Gastrocnemius medialis (tissue), 4 donors: ENCODE data around the gene IPCEF1. TPM values are rescaled to one million over a fixed set of nuclear protein-coding genes. Genes with fewer than 3 reads are reported as not detected.

Experiments
- ATAC-seq, 2 donors: fragments of 150-250 bp; one replicate each; pipeline ENCODE4 v1.9.1; 2016
- DNase-seq, 2 donors: peaks; one replicate each; pipeline ENCODE4 v3.0.0-alpha.2; 2019
- H3K27ac ChIP-seq, 4 donors: fragments of 200-600 bp; sonication (generic); 1 replicate in 1 of 4; 2 replicates in 3 of 4; pipeline ENCODE4 v1.5.1; 2016 to 2018; ENCODE audit warnings: mild to moderate bottlenecking in 2 of 4, moderate library complexity in 1 of 4
- H3K27me3 ChIP-seq, 3 donors: fragments of 200-600 bp; sonication (generic) in 2 of 3; 1 replicate in 1 of 3; 2 replicates in 2 of 3; pipeline versions ENCODE4 v1.5.1 to v1.6.0; 2016 to 2019; ENCODE audit warnings: mild to moderate bottlenecking in 1 of 3, moderate library complexity in 1 of 3
- H3K36me3 ChIP-seq, 2 donors: fragments of 200-600 bp; sonication (generic) in 1 of 2; one replicate each; pipeline ENCODE4 v1.5.1; 2017 to 2018
- H3K4me1 ChIP-seq, 2 donors: fragments of 200-600 bp; sonication (generic) in 1 of 2; one replicate each; pipeline ENCODE4 v1.5.1; 2016 to 2017; ENCODE audit warnings: mild to moderate bottlenecking in 2 of 2
- H3K4me3 ChIP-seq, 4 donors: fragments of 200-600 bp; sonication (generic) in 3 of 4; 1 replicate in 1 of 4; 2 replicates in 3 of 4; pipeline ENCODE4 v1.5.1; 2016 to 2019; ENCODE audit warnings: mild to moderate bottlenecking in 2 of 4
- H3K9me3 ChIP-seq, 3 donors: fragments of 200-600 bp; sonication (generic) in 2 of 3; 1 replicate in 1 of 3; 2 replicates in 2 of 3; pipeline ENCODE4 v1.5.1; 2016 to 2019
- POLR2A ChIP-seq, 2 donors: fragments of 450-650 bp; IDR thresholded peaks; one replicate each; pipeline ENCODE4 v1.6.1; 2017; ENCODE audit warnings: antibody characterized with exemption in 2 of 2, mild to moderate bottlenecking in 2 of 2, moderate library complexity in 2 of 2
- in situ Hi-C, 4 donors: fragments of 200-750 bp; cut with MboI; loops; one replicate each; pipeline versions ENCODE4 v1.15.0 to v1.8.0; 2017; ENCODE audit warnings: low sequenced_read_pairs in 4 of 4
- intact Hi-C: fragments of 100-400 bp; cut with DNase I; formaldehyde crosslinking; loops from one replicate; pipeline ENCODE4 v1.15.1; 2023; ENCODE audit warnings: low total_unique reads
- total RNA-seq, 4 donors: library from RNA; depleted of rRNA; stranded (reverse); fragments of >200 nt; gene quantifications; one replicate each; pipeline versions ENCODE4 v1.1.0 to v1.2.3, GENCODE V29; 2016
- TF ChIP-seq, protein P1 (sequence below), 5 experiments: fragments of 450-650 bp in 3 of 5; fragments of 200-600 bp in 2 of 5; sonication (generic) in 2 of 5; IDR thresholded peaks in 4 of 5; conservative IDR thresholded peaks in 1 of 5; 1 replicate in 4 of 5; 2 replicates in 1 of 5; pipeline ENCODE4 v1.5.1; 2016 to 2019; ENCODE audit warnings: antibody characterized with exemption in 5 of 5, mild to moderate bottlenecking in 3 of 5, moderate library complexity in 3 of 5

Gene IPCEF1
- total RNA-seq, 4 donors from 2014 or later = 0.24 to 0.85 TPM; not detected in 2

DNA sequence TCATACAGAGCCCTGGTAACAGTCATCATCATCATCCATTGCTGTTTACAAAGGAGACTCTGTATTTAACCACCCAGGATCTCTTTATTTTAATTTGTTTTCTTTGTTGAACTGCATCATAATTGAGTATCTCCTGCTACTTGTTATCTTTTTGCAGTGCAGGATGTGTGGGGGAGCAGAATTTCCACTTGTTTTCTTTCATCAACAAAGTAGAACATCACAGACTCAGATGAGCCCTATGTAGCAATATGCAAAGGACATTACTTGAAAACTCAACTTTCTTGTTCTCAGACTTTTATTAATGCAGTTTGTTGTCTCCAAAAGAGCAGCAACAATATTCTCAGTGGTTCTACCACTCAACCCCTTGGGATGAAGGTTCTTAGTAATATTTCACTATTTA lies 38.7 kb upstream of the IPCEF1 start:
- H3K27ac ChIP-seq = no peak overlapping the region
- intact Hi-C loops (no loop called here), in situ Hi-C loops (no loop called here)
- H3K36me3 ChIP-seq = no peaks in the 10 kb centered on the region
- no peak overlapping the region for H3K4me3 ChIP-seq
- DNase-seq (no peak), ATAC-seq (no peak)
- no peaks in the 10 kb centered on the region for H3K9me3 ChIP-seq
- no peaks in the 10 kb centered on the region for H3K27me3 ChIP-seq
- no peaks in the 10 kb centered on the region for H3K4me1 ChIP-seq
- TF ChIP-seq, protein P1, sequence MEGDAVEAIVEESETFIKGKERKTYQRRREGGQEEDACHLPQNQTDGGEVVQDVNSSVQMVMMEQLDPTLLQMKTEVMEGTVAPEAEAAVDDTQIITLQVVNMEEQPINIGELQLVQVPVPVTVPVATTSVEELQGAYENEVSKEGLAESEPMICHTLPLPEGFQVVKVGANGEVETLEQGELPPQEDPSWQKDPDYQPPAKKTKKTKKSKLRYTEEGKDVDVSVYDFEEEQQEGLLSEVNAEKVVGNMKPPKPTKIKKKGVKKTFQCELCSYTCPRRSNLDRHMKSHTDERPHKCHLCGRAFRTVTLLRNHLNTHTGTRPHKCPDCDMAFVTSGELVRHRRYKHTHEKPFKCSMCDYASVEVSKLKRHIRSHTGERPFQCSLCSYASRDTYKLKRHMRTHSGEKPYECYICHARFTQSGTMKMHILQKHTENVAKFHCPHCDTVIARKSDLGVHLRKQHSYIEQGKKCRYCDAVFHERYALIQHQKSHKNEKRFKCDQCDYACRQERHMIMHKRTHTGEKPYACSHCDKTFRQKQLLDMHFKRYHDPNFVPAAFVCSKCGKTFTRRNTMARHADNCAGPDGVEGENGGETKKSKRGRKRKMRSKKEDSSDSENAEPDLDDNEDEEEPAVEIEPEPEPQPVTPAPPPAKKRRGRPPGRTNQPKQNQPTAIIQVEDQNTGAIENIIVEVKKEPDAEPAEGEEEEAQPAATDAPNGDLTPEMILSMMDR (IDR thresholded peaks at IDR 0.05 in 4 of 5, conservative IDR thresholded peaks at IDR 0.05 in 1 of 5) = no peak
- TF ChIP-seq POLR2A (IDR thresholded peaks at IDR 0.05) = no peak

DNA sequence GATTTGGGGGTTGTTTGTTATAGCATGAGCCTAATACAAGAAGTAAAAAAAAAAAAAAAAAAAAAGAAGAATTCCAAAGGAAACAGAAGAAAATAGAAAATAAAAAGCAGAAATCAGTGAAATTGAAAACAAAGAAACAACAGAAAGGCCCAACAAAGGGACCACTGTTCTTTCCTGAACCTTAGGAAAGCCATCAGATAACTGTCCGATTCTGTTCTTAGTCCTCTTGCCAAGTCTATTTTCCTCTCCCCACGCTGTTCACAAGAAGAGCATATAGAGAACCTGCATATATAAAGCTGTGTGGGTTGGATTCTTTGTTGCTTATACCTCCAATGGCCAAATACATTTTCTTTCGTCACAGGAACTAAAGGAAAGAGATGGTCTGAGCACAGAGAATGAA lies 38.0 kb upstream of the IPCEF1 start:
- H3K36me3 ChIP-seq = no peaks in the 10 kb centered on the region
- in situ Hi-C loops (no loop called here), intact Hi-C loops (no loop called here)
- no peak for TF ChIP-seq POLR2A (IDR thresholded peaks at IDR 0.05)
- TF ChIP-seq, protein P1 (IDR thresholded peaks at IDR 0.05 in 4 of 5, conservative IDR thresholded peaks at IDR 0.05 in 1 of 5) = no peak
- no peaks in the 10 kb centered on the region for H3K9me3 ChIP-seq
- no peaks in the 10 kb centered on the region for H3K27me3 ChIP-seq
- no peak for ATAC-seq
- no peaks in the 10 kb centered on the region for H3K4me1 ChIP-seq
- H3K27ac ChIP-seq = no peak overlapping the region
- no peak for DNase-seq
- no peak overlapping the region for H3K4me3 ChIP-seq

DNA sequence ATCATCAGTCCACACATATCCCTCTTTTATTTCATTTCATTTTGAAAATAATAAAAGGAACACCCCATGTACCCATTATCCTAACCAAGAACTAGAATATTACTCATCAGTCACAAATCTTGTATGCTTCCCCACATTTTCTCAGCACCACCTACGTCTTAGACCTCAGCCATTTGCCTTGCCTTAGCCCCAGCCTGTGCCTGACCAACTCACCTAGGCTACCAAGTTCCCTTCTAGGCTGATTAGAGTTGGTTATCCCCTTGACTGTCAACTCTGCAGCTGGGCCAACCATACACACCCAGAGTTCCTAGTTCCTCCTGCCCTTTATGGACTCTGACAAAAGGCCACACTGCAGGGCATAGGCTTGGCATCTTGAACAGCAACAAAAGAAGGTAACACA lies 33.4 kb upstream of the IPCEF1 start:
- no peak overlapping the region for H3K27ac ChIP-seq
- intact Hi-C loops (no loop called here), in situ Hi-C loops (no loop called here)
- no peak overlapping the region for H3K4me3 ChIP-seq
- DNase-seq (no peak), ATAC-seq (no peak)
- TF ChIP-seq POLR2A (IDR thresholded peaks at IDR 0.05) = no peak
- TF ChIP-seq, protein P1 (IDR thresholded peaks at IDR 0.05 in 4 of 5, conservative IDR thresholded peaks at IDR 0.05 in 1 of 5) = no peak
- H3K9me3 ChIP-seq = no peaks in the 10 kb centered on the region
- no peaks in the 10 kb centered on the region for H3K36me3 ChIP-seq
- H3K4me1 ChIP-seq = no peaks in the 10 kb centered on the region
- no peaks in the 10 kb centered on the region for H3K27me3 ChIP-seq

DNA sequence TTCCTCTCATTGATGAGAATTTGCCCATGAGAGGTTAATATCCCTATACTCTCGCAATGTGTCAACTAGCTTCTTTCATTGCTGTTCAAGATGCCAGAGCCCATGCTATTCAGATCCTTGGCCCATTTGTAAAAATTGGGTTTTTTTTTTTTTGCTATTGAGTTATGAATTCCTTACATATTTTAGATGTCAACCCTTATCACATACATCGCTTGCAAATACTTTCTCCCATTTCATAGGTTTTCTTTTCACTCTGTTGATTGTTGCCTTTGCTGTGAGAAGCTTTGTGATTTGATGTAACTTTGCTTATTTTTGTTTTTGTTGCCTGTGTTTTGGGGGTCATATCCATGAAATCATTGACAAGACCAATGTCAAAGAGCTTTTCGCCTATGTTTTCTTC lies 32.2 kb upstream of the IPCEF1 start:
- no peak for ATAC-seq
- in situ Hi-C loops (no loop called here), intact Hi-C loops (no loop called here)
- Histone ChIP-seq H3K27ac (no peak overlapping the region), H3K27me3 (no peaks in the 10 kb centered on the region), H3K4me1 (no peaks in the 10 kb centered on the region), H3K36me3 (no peaks in the 10 kb centered on the region), H3K4me3 (no peak overlapping the region), H3K9me3 (no peaks in the 10 kb centered on the region)
- no peak for DNase-seq
- TF ChIP-seq, protein P1 (IDR thresholded peaks at IDR 0.05 in 4 of 5, conservative IDR thresholded peaks at IDR 0.05 in 1 of 5) = no peak
- no peak for TF ChIP-seq POLR2A (IDR thresholded peaks at IDR 0.05)
